HG03175 (cell line): ENCODE measurements around the gene OR2D3.
"Not testable (repeated sequence)": the region's sequence is repeated elsewhere in the genome, so short reads cannot be mapped to it uniquely, and the experiment has no call there.

ENCODE experiments used
- ATAC-seq: cut with Tn5 transposase; IDR thresholded peaks from one replicate; pipeline ENCODE4 v1.9.1; 2021; ENCODE audit warnings: mild to moderate bottlenecking, moderate library complexity; ENCODE audit not compliant: unreplicated experiment

OR2D3 gene

DNA sequence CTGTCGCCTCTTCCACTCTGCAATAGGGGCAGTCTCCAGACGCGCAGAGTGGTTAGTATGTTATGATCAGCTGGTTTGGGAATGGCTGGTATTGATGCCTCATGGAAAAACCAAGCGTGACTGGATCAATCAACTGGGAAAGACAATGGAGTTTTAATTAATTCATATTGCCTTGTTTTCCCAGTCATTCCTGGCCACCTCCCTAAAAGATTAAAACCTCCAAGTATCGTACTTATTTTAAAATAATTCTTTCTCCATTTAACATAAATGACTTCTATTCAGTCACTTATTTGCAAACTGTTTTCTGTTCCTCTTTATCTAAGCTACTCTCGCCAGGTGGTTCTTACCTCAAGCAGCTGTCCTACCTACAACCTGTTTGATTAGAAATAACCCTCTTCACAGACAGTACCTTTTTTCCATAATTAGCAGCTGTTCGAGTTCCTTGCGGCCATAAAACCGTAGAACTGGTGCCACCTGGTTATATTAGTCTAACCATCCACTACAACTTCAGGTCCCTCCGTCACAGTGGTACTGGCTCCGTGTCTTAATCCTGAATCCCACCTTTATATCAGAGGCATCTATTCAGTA lies 6.3 kb downstream of the OR2D3 start:
- peak; percentile 85 for ATAC-seq

DNA sequence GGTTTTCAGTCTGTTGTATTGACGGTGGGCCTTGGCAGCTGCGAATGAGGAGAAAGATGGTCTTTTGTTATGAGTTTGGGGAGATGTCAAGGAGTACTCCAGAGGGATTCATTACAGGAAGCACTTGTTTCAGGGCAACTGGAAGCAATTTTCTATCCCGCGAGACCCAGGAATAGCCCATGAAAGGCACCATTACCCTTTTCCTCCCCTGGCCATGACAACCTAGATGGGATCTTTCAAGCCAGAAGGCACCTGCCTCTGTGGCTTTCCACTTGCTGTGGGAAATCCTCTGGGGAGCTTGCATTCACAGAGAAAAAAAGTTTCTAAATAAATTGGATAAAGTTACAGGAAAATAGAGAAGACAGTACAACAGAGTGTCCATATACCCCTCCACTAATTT lies 8.1 kb downstream of the OR2D3 start:
- no peak for ATAC-seq

DNA sequence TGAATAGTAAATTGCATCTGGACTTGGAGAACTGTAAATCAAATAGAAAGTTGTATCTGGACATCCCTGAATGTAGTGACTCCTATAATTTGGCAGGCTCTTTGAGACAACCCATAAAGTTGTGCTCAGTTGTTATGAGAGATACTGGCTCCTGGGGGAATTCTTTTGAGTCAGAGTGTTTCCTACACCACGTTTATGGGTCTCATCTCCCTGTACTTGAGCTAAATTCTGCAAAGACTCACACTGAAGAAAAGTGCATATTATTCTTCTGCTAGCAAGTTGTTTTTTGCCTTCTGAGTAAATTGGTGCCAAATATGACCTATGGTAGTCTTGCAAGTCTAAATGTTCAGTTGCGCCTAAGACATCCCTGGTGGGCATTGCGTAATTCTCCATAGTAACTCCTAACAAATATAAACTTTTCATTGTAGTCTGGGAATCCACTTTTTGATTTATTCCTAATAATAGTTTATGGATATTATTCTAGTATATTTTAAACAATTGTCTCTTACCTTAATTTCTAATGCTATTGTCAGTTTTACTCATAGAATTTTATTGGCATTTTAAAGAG lies 10.4 kb downstream of the OR2D3 start:
- ATAC-seq = no peak

DNA sequence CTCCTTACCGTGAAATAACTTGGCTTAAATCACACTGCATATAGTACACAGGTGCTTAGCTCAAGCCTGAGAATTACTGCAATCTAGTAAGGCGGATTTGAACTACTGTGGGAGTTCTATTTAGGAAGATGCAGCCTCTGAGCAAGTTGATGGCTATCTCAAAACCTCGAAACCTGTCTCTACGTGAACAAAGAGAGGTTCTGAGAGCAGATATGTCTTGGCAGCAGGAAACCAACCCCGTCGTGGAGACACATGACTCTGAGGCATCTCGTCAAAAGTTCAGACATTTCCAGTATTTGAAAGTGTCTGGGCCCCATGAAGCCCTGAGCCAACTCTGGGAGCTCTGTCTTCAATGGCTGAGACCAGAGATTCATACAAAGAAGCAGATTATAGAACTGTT lies 11.3 kb downstream of the OR2D3 start:
- no peak for ATAC-seq

GRCh38 chr11:6941970-6942369 lies 21.2 kb downstream of the OR2D3 start:
- ATAC-seq = no peak

DNA sequence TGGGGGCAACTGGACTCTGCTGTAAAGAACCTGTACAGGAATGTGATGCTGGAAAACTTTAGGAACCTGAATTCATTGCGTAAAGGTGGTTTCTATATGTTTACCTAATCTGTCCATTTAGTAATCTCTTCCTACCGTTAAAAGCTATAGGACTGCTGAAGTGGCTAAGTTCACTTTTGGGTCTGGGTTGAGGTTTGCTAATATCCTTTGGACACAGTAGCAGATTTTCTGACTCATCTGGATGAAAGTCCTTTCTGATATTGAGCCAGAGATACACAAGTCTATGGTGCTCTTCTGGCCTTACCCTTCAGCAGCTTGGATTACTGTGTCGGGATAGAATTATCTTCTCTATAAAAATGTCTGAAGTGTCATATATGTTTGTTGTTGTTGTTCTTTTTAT lies 22.3 kb downstream of the OR2D3 start:
- ATAC-seq = no peak

- not testable (repeated sequence) for ATAC-seq
These were observed 33.4 kb downstream of the OR2D3 start for GRCh38 chr11:6954248-6954647.

DNA sequence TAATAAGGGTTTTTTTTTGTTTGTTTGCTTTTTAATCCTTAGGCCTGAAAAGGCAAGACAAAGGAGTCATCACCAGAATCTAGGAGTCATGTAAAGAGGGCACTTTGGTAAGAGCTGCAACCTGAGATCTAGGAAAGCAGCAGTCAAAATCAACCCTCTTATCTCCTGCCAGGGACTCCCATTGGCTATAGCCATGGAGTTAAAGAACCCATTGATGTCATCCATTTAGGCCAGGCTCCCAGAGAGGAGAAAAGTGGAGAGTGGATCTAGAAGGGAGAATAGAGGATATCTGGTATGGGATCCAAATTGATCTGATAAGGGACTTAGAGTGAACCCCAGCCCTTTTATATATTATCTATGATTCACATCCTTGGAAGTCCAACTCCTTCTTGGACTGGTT lies 41.3 kb downstream of the OR2D3 start:
- ATAC-seq = no peak

GRCh38 chr11:6962673-6963072 lies 41.9 kb downstream of the OR2D3 start:
- ATAC-seq = no peak

- ATAC-seq = no peak
These were observed 48.0 kb downstream of the OR2D3 start for GRCh38 chr11:6968816-6969215.

- ATAC-seq = not testable (repeated sequence)
These were observed 49.1 kb downstream of the OR2D3 start for GRCh38 chr11:6969854-6970253.
